HEK293 (cell line): ENCODE results near the gene GNB5.

ENCODE experiments used
- ZNF768 ChIP-seq: fragments of 450-650 bp; formaldehyde crosslinking; IDR thresholded peaks from 2 replicates; pipeline ENCODE4 v1.5.1; 2018; ENCODE audit warnings: missing biosample characterization, mild to moderate bottlenecking, missing genetic modification characterization
- TF ChIP-seq, protein P1 (sequence below): fragments of 450-650 bp; formaldehyde crosslinking; IDR thresholded peaks from 2 replicates; pipeline ENCODE4 v1.5.1; 2016; ENCODE audit warnings: missing biosample characterization, missing genetic modification characterization

- TF ChIP-seq ZNF768 = no peak
- TF ChIP-seq, protein P1, sequence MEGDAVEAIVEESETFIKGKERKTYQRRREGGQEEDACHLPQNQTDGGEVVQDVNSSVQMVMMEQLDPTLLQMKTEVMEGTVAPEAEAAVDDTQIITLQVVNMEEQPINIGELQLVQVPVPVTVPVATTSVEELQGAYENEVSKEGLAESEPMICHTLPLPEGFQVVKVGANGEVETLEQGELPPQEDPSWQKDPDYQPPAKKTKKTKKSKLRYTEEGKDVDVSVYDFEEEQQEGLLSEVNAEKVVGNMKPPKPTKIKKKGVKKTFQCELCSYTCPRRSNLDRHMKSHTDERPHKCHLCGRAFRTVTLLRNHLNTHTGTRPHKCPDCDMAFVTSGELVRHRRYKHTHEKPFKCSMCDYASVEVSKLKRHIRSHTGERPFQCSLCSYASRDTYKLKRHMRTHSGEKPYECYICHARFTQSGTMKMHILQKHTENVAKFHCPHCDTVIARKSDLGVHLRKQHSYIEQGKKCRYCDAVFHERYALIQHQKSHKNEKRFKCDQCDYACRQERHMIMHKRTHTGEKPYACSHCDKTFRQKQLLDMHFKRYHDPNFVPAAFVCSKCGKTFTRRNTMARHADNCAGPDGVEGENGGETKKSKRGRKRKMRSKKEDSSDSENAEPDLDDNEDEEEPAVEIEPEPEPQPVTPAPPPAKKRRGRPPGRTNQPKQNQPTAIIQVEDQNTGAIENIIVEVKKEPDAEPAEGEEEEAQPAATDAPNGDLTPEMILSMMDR (tag by site-specific recombination) = no peak
Measured at GRCh38 chr15:52155878-52156277, 35.3 kb downstream of the GNB5 start.
